Neural progenitor cell (in vitro differentiated cells): ENCODE data around the gene CENPX. TPM values are rescaled to one million over a fixed set of nuclear protein-coding genes. Genes with fewer than 3 reads are reported as not detected.

Experiments used
- DNase-seq: peaks from one replicate; pipeline ENCODE4 v3.0.0-alpha.2; 2016; ENCODE audit warnings: low spot score
- H2AFZ ChIP-seq: fragments of 200-600 bp; sonication (generic); replicated peaks from 2 replicates; pipeline ENCODE4 v1.6.1; 2016; ENCODE audit warnings: antibody characterized with exemption
- H3F3A ChIP-seq: fragments of 200-600 bp; sonication (generic); 2 replicates; pipeline ENCODE4 v1.6.1; 2016; ENCODE audit warnings: antibody characterized with exemption, low read depth
- H3K27ac ChIP-seq: fragments of 200-600 bp; sonication (generic); 2 replicates; pipeline ENCODE4 v1.5.1; 2016; ENCODE audit warnings: mild to moderate bottlenecking
- H3K27me3 ChIP-seq: fragments of 200-600 bp; sonication (generic); 2 replicates; pipeline ENCODE4 v1.6.1; 2016; ENCODE audit warnings: mild to moderate bottlenecking, moderate library complexity
- H3K36me3 ChIP-seq: fragments of 200-600 bp; sonication (generic); 2 replicates; pipeline ENCODE4 v1.5.1; 2016
- H3K4me1 ChIP-seq: fragments of 200-600 bp; sonication (generic); 2 replicates; pipeline ENCODE4 v1.6.1; 2016; ENCODE audit warnings: mixed run types
- H3K4me2 ChIP-seq: fragments of 200-600 bp; sonication (generic); 2 replicates; pipeline ENCODE4 v1.6.1; 2016
- H3K4me3 ChIP-seq: fragments of 200-600 bp; sonication (generic); 2 replicates; pipeline ENCODE4 v1.5.1; 2016
- H3K79me2 ChIP-seq: fragments of 200-600 bp; sonication (generic); 2 replicates; pipeline ENCODE4 v1.6.1; 2016; ENCODE audit warnings: low read depth
- H3K9ac ChIP-seq: fragments of 200-600 bp; sonication (generic); 2 replicates; pipeline ENCODE4 v1.6.1; 2016
- H3K9me3 ChIP-seq: fragments of 200-600 bp; sonication (generic); 2 replicates; pipeline ENCODE4 v1.5.1; 2016; ENCODE audit warnings: low read depth
- H4K20me1 ChIP-seq: fragments of 200-600 bp; sonication (generic); 2 replicates; pipeline ENCODE4 v1.6.1; 2016; ENCODE audit warnings: low read depth
- H3K27ac Mint-ChIP-seq: 3 replicates; pipeline ENCODE4 v1.8.0; 2021; ENCODE audit warnings: mixed read lengths
- H3K27me3 Mint-ChIP-seq: 2 replicates; pipeline ENCODE4 v1.8.0; 2022; ENCODE audit warnings: low read depth, mild to moderate bottlenecking, inconsistent platforms, moderate library complexity, mixed read lengths; ENCODE audit not compliant: insufficient read depth
- H3K36me3 Mint-ChIP-seq: 3 replicates; pipeline ENCODE4 v1.8.0; 2021; ENCODE audit warnings: mixed read lengths
- H3K4me1 Mint-ChIP-seq: 3 replicates; pipeline ENCODE4 v1.8.0; 2021; ENCODE audit warnings: mixed read lengths
- H3K4me3 Mint-ChIP-seq: 3 replicates; pipeline ENCODE4 v1.8.0; 2021; ENCODE audit warnings: mild to moderate bottlenecking, moderate library complexity, mixed read lengths
- H3K9me3 Mint-ChIP-seq: 3 replicates; pipeline ENCODE4 v1.8.0; 2020; ENCODE audit warnings: mixed read lengths
- CTCF ChIP-seq: fragments of 200-600 bp; sonication (generic); IDR thresholded peaks from 2 replicates; pipeline ENCODE4 v1.5.1; 2017; ENCODE audit warnings: antibody characterized with exemption, mild to moderate bottlenecking
- EZH2 ChIP-seq: fragments of 200-600 bp; sonication (generic); IDR thresholded peaks from 2 replicates; pipeline ENCODE4 v1.6.1; 2017; ENCODE audit warnings: antibody characterized with exemption, mild to moderate bottlenecking, moderate library complexity
- EZH2phosphoT487 ChIP-seq: fragments of 200-600 bp; sonication (generic); IDR thresholded peaks from 2 replicates; pipeline ENCODE4 v1.6.1; 2017; ENCODE audit warnings: antibody characterized with exemption
- total RNA-seq: library from RNA; depleted of rRNA; stranded (reverse); fragments of >200 nt; gene quantifications from 2 replicates; pipeline ENCODE4 v1.2.3, GENCODE V29; 2015; ENCODE audit warnings: low replicate concordance

The CENPX gene
- total RNA-seq, 1 donor from 2014 or later, result 53.0 TPM

GRCh38 chr17:82037092-82037888 is 14.6 kb upstream of the CENPX start, which contains the start of gene DCXR:
Gene DCXR (minus strand): TSS chr17:82037697. CDS start chr17:82037682, 15 bp downstream.
- peak within 1 kb of the TSS; percentile 91 for H3K4me2 ChIP-seq
- Mint-ChIP-seq H3K4me1 (peaks cover 25% of the 10 kb centered on the region), H3K36me3 (peaks cover 11% of the 10 kb centered on the region), H3K9me3 (peaks cover 9% of the 10 kb centered on the region), H3K27ac (peak within 1 kb of the TSS; percentile 62), H3K4me3 (peak within 1 kb of the TSS; percentile 87), H3K27me3 (peaks cover 23% of the 10 kb centered on the region)
- H3F3A ChIP-seq, result peaks cover 27% of the 10 kb centered on the region
- peak within 1 kb of the TSS; percentile 42 for H3K9ac ChIP-seq
- peaks cover 4% of the 10 kb centered on the region for H3K79me2 ChIP-seq
- peaks cover 8% of the 10 kb centered on the region for H3K27me3 ChIP-seq
- no peaks in the 10 kb centered on the region for H3K36me3 ChIP-seq
- TF ChIP-seq CTCF (peak; percentile 80), EZH2 (no peak)
- H3K27ac ChIP-seq, result peak within 1 kb of the TSS; percentile 86
- peak within 1 kb of the TSS; percentile 78 for H2AFZ ChIP-seq
- peaks cover 11% of the 10 kb centered on the region for H3K4me1 ChIP-seq
- peak; percentile 99 for DNase-seq
- peaks cover 27% of the 10 kb centered on the region for H4K20me1 ChIP-seq
- no peaks in the 10 kb centered on the region for H3K9me3 ChIP-seq
- H3K4me3 ChIP-seq, result peak within 1 kb of the TSS; percentile 66

- Histone ChIP-seq H3K27ac (no peak overlapping the region), H3K4me1 (peaks cover 15% of the 10 kb centered on the region), H3K79me2 (peaks cover 4% of the 10 kb centered on the region), H3K9me3 (no peaks in the 10 kb centered on the region), H4K20me1 (peaks cover 28% of the 10 kb centered on the region), H3K9ac (no peak overlapping the region), H3K4me3 (peak overlapping the region; percentile 66), H3K4me2 (peak overlapping the region; percentile 91), H3K27me3 (peaks cover 9% of the 10 kb centered on the region), H2AFZ (peak overlapping the region; percentile 78), H3F3A (peaks cover 27% of the 10 kb centered on the region), H3K36me3 (no peaks in the 10 kb centered on the region)
- peaks cover 11% of the 10 kb centered on the region for H3K36me3 Mint-ChIP-seq
- H3K4me1 Mint-ChIP-seq, result peaks cover 23% of the 10 kb centered on the region
- H3K9me3 Mint-ChIP-seq, result peaks cover 9% of the 10 kb centered on the region
- no peak overlapping the region for H3K27ac Mint-ChIP-seq
- H3K27me3 Mint-ChIP-seq, result peaks cover 23% of the 10 kb centered on the region
- peak overlapping the region; percentile 69 for H3K4me3 Mint-ChIP-seq
- no peak for TF ChIP-seq EZH2
- TF ChIP-seq EZH2phosphoT487, result no peak
- no peak for TF ChIP-seq CTCF
- no peak for DNase-seq
Measured at GRCh38 chr17:82036634-82037091, 14.0 kb upstream of the CENPX start.

GRCh38 chr17:82035956-82036633 is 13.4 kb upstream of the CENPX start:
- H4K20me1 ChIP-seq, result peaks cover 28% of the 10 kb centered on the region
- H3K4me3 Mint-ChIP-seq, result peak overlapping the region; percentile 69
- TF ChIP-seq EZH2phosphoT487 (no peak), CTCF (no peak), EZH2 (no peak)
- no peaks in the 10 kb centered on the region for H3K36me3 ChIP-seq
- no peak overlapping the region for H3K27ac Mint-ChIP-seq
- H3K27ac ChIP-seq, result no peak overlapping the region
- H3K27me3 Mint-ChIP-seq, result peaks cover 22% of the 10 kb centered on the region
- H3K4me1 Mint-ChIP-seq, result peaks cover 18% of the 10 kb centered on the region
- H3K9me3 ChIP-seq, result no peaks in the 10 kb centered on the region
- H3K4me3 ChIP-seq, result peak overlapping the region; percentile 66
- H3K27me3 ChIP-seq, result peaks cover 9% of the 10 kb centered on the region
- DNase-seq, result no peak
- peak overlapping the region; percentile 91 for H3K4me2 ChIP-seq
- peaks cover 4% of the 10 kb centered on the region for H3K9me3 Mint-ChIP-seq
- peaks cover 15% of the 10 kb centered on the region for H3K4me1 ChIP-seq
- peaks cover 28% of the 10 kb centered on the region for H3F3A ChIP-seq
- peaks cover 11% of the 10 kb centered on the region for H3K36me3 Mint-ChIP-seq
- no peak overlapping the region for H2AFZ ChIP-seq
- H3K79me2 ChIP-seq, result peaks cover 4% of the 10 kb centered on the region
- no peak overlapping the region for H3K9ac ChIP-seq
